ENCODE data around the gene INIP.
"Not testable (repeated sequence)": the region's sequence is repeated elsewhere in the genome, so short reads cannot be mapped to it uniquely, and the experiment has no call there.

- TF ChIP-seq CTCF (IDR thresholded peaks at IDR 0.05); POLR2AphosphoS5 (IDR thresholded peaks at IDR 0.05; ENCODE audit: insufficient read depth in 1 of 2, low read depth in 1 of 2); POLR2A (IDR thresholded peaks at IDR 0.05): not testable (repeated sequence)
Observed at GRCh38 chr9:112722749-112723148, 4.8 kb upstream of the INIP start.

Measured in vagina (tissue), 2 donors.